Ascending aorta (tissue), 2 donors: Measurements from ENCODE around the gene C2CD4A. TPM values are rescaled to one million over a fixed set of nuclear protein-coding genes. Genes with fewer than 3 reads are reported as not detected.
"Not testable (repeated sequence)": the region's sequence is repeated elsewhere in the genome, so short reads cannot be mapped to it uniquely, and the experiment has no call there.

ENCODE experiments used
- DNase-seq, 2 donors: peaks; one replicate each; pipeline ENCODE4 v3.0.0-alpha.2; 2019; ENCODE audit warnings: low spot score in 2 of 2
- H3K27ac ChIP-seq, 2 donors: fragments of 200-600 bp; sonication (generic); one replicate each; pipeline ENCODE4 v1.5.1; 2016 to 2017; ENCODE audit warnings: mild to moderate bottlenecking in 1 of 2
- H3K27me3 ChIP-seq: fragments of 200-600 bp; sonication (generic); one replicate; pipeline ENCODE4 v1.5.1; 2017
- H3K36me3 ChIP-seq, 2 donors: fragments of 200-600 bp; sonication (generic); one replicate each; pipeline ENCODE4 v1.5.1; 2016
- H3K4me1 ChIP-seq, 2 donors: fragments of 200-600 bp; sonication (generic); one replicate each; pipeline ENCODE4 v1.5.1; 2016 to 2017; ENCODE audit warnings: mild to moderate bottlenecking in 1 of 2
- H3K4me3 ChIP-seq, 2 donors: fragments of 200-600 bp; sonication (generic); one replicate each; pipeline ENCODE4 v1.5.1; 2016 to 2017; ENCODE audit warnings: mild to moderate bottlenecking in 1 of 2
- H3K9me3 ChIP-seq, 2 donors: fragments of 200-600 bp; sonication (generic); one replicate each; pipeline ENCODE4 v1.5.1; 2016
- CTCF ChIP-seq, 3 experiments: fragments of 200-600 bp in 2 of 3; fragments of 450-650 bp in 1 of 3; sonication (generic) in 2 of 3; IDR thresholded peaks; one replicate each; pipeline ENCODE4 v1.5.1; 2016 to 2019; ENCODE audit warnings: antibody characterized with exemption in 3 of 3, mild to moderate bottlenecking in 1 of 3, moderate library complexity in 1 of 3
- intact Hi-C: fragments of 100-400 bp; cut with DNase I; formaldehyde crosslinking; loops from one replicate; pipeline ENCODE4 v1.15.1; 2023
- total RNA-seq: library from RNA; depleted of rRNA; stranded (reverse); fragments of >200 nt; gene quantifications from one replicate; pipeline ENCODE4 v1.1.0, GENCODE V29; 2016

C2CD4A gene
- total RNA-seq, 1 donor from 2014 or later, result not detected

- Histone ChIP-seq H3K36me3 (peaks cover 0 to 9% of the 10 kb centered on the region in 2 donors), H3K4me3 (no peak overlapping the region), H3K9me3 (no peaks in the 10 kb centered on the region), H3K27me3 (no peaks in the 10 kb centered on the region), H3K27ac (no peak overlapping the region), H3K4me1 (no peaks in the 10 kb centered on the region)
- TF ChIP-seq CTCF (IDR thresholded peaks at IDR 0.05), result no peak
- DNase-seq, result no peak
- intact Hi-C loops, result no loop called here
Observed at GRCh38 chr15:62027916-62028315, 38.9 kb upstream of the C2CD4A start.

GRCh38 chr15:62035256-62035924 lies 31.4 kb upstream of the C2CD4A start:
- intact Hi-C loops, result no loop called here
- no peak for DNase-seq
- H3K4me3 ChIP-seq, result no peak overlapping the region
- no peaks in the 10 kb centered on the region for H3K9me3 ChIP-seq
- no peaks in the 10 kb centered on the region for H3K27me3 ChIP-seq
- H3K36me3 ChIP-seq, result peaks cover 0 to 14% of the 10 kb centered on the region in 2 donors
- peaks cover 0 to 3% of the 10 kb centered on the region in 2 donors for H3K4me1 ChIP-seq
- TF ChIP-seq CTCF (IDR thresholded peaks at IDR 0.05), result no peak
- peak overlapping the region in 1 of 2 donors; percentile 19 for H3K27ac ChIP-seq

GRCh38 chr15:62046078-62046743 lies 20.6 kb upstream of the C2CD4A start:
- no peak for TF ChIP-seq CTCF (IDR thresholded peaks at IDR 0.05)
- H3K4me1 ChIP-seq, result no peaks in the 10 kb centered on the region
- no peak for DNase-seq
- intact Hi-C loops, result no loop called here
- H3K27me3 ChIP-seq, result no peaks in the 10 kb centered on the region
- H3K27ac ChIP-seq, result no peak overlapping the region
- peaks cover 0 to 6% of the 10 kb centered on the region in 2 donors for H3K36me3 ChIP-seq
- no peak overlapping the region for H3K4me3 ChIP-seq
- no peaks in the 10 kb centered on the region for H3K9me3 ChIP-seq

- TF ChIP-seq CTCF (IDR thresholded peaks at IDR 0.05), result no peak
- H3K4me1 ChIP-seq, result no peaks in the 10 kb centered on the region
- intact Hi-C loops, result no loop called here
Observed at GRCh38 chr15:62047282-62047827, 19.4 kb upstream of the C2CD4A start.

GRCh38 chr15:62048254-62048653 lies 18.5 kb upstream of the C2CD4A start:
- H3K4me3 ChIP-seq, H3K36me3 ChIP-seq, intact Hi-C loops, H3K27ac ChIP-seq, H3K4me1 ChIP-seq, DNase-seq, H3K27me3 ChIP-seq, H3K9me3 ChIP-seq: not testable (repeated sequence)

More at GRCh38 chr15:62047282-62047827, 19.4 kb upstream of the C2CD4A start:
- H3K36me3 ChIP-seq, result peaks cover 0 to 2% of the 10 kb centered on the region in 2 donors
- no peaks in the 10 kb centered on the region for H3K9me3 ChIP-seq
- H3K27ac ChIP-seq, result no peak overlapping the region
- no peak for DNase-seq
- H3K27me3 ChIP-seq, result no peaks in the 10 kb centered on the region
- no peak overlapping the region for H3K4me3 ChIP-seq

GRCh38 chr15:62050115-62050514 lies 16.7 kb upstream of the C2CD4A start:
- Histone ChIP-seq H3K4me3 (no peak overlapping the region), H3K27ac (no peak overlapping the region), H3K27me3 (no peaks in the 10 kb centered on the region), H3K36me3 (no peaks in the 10 kb centered on the region), H3K4me1 (no peaks in the 10 kb centered on the region), H3K9me3 (no peaks in the 10 kb centered on the region)
- intact Hi-C loops, result no loop called here
- TF ChIP-seq CTCF (IDR thresholded peaks at IDR 0.05), result no peak
- no peak for DNase-seq
